Measurements from ENCODE around the gene SKI. TPM values are rescaled to one million over a fixed set of nuclear protein-coding genes. Genes with fewer than 3 reads are reported as not detected.

The SKI gene
- total and polyA plus RNA-seq, 2 donors (not counting 1 experiment from before 2014, with no cell fraction given): 14.9 to 74.9 TPM

DNA sequence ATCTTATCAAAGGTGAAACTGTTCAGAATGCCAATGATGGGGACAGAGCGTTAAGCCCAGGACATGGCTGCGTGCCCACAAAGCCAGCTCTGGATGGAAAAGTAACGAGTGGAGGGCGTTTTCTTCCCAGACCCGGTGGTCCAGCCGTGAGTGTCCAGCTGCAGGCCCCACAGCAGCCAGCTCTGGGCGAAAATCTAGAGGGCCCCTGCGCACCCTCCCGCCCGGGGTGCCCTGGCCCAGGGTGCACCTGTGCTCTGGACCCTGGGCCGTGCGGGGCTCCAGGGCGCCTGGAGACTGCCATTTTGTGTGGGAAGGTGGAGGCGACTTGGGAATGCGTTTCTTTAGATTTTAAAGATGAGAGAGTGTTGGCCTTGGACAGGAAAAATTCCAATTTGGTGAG is 58.8 kb downstream of the SKI start:
- H3K27me3 Mint-ChIP-seq: no peaks in the 10 kb centered on the region
- Histone ChIP-seq H3K9ac (ENCODE audit: low read length) (no peak overlapping the region), H3K27ac (ENCODE audit: low read length in 2 of 2) (no peak overlapping the region), H3K9me3 (ENCODE audit: control extremely low read depth in 1 of 3, control insufficient read depth in 2 of 3, insufficient read depth in 1 of 3, low read length in 2 of 3) (no peaks in the 10 kb centered on the region), H2AFZ (ENCODE audit: insufficient read depth, low read depth, low read length, poor library complexity, severe bottlenecking) (no peak overlapping the region), H3K4me1 (ENCODE audit: control insufficient read depth in 2 of 2, insufficient read depth in 2 of 2, low read length in 2 of 2) (peaks cover 37 to 42% of the 10 kb centered on the region in 2 donors), H3K4me2 (replicated peaks; ENCODE audit: low read depth, low read length, poor library complexity, severe bottlenecking) (no peak overlapping the region), H4K20me1 (ENCODE audit: control insufficient read depth, insufficient read depth, low read length, poor library complexity, severe bottlenecking) (peaks cover 95% of the 10 kb centered on the region), H3K79me2 (ENCODE audit: control insufficient read depth, insufficient read depth, low read length) (peaks cover 94% of the 10 kb centered on the region), H3K4me3 (ENCODE audit: control extremely low read depth in 1 of 5, extremely low read depth in 1 of 5, insufficient read depth in 1 of 5, low read depth in 2 of 5, low read length in 4 of 5) (no peak overlapping the region), H3K36me3 (replicated peaks in 1 of 2; ENCODE audit: control extremely low read depth in 1 of 2, control insufficient read depth in 1 of 2, extremely low read depth in 1 of 2, insufficient read depth in 2 of 2, low read length in 1 of 2) (peaks cover 0 to 7% of the 10 kb centered on the region in 2 experiments), H3K27me3 (replicated peaks in 1 of 4; ENCODE audit: control extremely low read depth in 1 of 4, control insufficient read depth in 3 of 4, insufficient read depth in 4 of 4, low read length in 3 of 4) (no peaks in the 10 kb centered on the region)
- CTCF ChIA-PET: no interaction called here
- H3K9me3 Mint-ChIP-seq (ENCODE audit: insufficient read depth): no peaks in the 10 kb centered on the region
- DNase-seq (no peak), ATAC-seq (ENCODE audit: low read depth) (no peak)
- WGBS (ENCODE audit: insufficient coverage): 96% methylated on average over 15 of the region's 15 CpGs
- H3K27ac Mint-ChIP-seq: no peak overlapping the region
- peaks cover 42% of the 10 kb centered on the region for H3K4me1 Mint-ChIP-seq
- TF ChIP-seq, protein P1, sequence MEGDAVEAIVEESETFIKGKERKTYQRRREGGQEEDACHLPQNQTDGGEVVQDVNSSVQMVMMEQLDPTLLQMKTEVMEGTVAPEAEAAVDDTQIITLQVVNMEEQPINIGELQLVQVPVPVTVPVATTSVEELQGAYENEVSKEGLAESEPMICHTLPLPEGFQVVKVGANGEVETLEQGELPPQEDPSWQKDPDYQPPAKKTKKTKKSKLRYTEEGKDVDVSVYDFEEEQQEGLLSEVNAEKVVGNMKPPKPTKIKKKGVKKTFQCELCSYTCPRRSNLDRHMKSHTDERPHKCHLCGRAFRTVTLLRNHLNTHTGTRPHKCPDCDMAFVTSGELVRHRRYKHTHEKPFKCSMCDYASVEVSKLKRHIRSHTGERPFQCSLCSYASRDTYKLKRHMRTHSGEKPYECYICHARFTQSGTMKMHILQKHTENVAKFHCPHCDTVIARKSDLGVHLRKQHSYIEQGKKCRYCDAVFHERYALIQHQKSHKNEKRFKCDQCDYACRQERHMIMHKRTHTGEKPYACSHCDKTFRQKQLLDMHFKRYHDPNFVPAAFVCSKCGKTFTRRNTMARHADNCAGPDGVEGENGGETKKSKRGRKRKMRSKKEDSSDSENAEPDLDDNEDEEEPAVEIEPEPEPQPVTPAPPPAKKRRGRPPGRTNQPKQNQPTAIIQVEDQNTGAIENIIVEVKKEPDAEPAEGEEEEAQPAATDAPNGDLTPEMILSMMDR (IDR thresholded peaks at IDR 0.05): no peak
- no peak for TF ChIP-seq EZH2 (IDR thresholded peaks at IDR 0.05; ENCODE audit: borderline replicate concordance, insufficient read depth, low read depth, low read length, poor library complexity, severe bottlenecking)
- H3K4me3 Mint-ChIP-seq: no peak overlapping the region
- intact Hi-C loops (cut with micrococcal nuclease): no loop called here
- POLR2A ChIA-PET: no interaction called here

DNA sequence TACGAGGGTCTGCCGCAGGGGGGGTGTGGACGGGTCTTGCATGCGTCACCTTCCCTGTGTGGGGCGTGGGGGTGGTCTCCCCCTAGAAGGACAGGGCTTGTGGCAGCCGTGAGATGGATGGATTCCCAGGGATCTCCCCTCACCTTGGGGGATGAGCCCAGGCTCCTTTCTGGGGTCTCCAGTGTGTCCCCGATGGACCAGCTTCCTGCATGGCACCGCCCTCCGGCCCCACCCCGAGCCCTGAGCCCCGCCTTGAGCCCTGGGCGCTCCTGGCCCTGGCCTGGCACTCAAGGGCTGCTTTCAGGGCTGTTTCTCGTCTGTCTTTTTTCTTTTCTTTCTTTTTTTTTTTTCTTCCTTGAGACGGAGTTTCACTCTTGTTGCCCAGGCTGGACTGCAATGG is 59.5 kb downstream of the SKI start:
- ChIA-PET CTCF (no interaction called here), POLR2A (no interaction called here)
- peaks cover 40 to 49% of the 10 kb centered on the region in 2 donors for H3K4me1 ChIP-seq (ENCODE audit: control insufficient read depth in 2 of 2, insufficient read depth in 2 of 2, low read length in 2 of 2)
- no peak for TF ChIP-seq EZH2 (IDR thresholded peaks at IDR 0.05; ENCODE audit: borderline replicate concordance, insufficient read depth, low read depth, low read length, poor library complexity, severe bottlenecking)
- TF ChIP-seq, protein P1 (IDR thresholded peaks at IDR 0.05): no peak
- no peak overlapping the region for H3K4me3 ChIP-seq (ENCODE audit: control extremely low read depth in 1 of 5, extremely low read depth in 1 of 5, insufficient read depth in 1 of 5, low read depth in 2 of 5, low read length in 4 of 5)
- H3K79me2 ChIP-seq (ENCODE audit: control insufficient read depth, insufficient read depth, low read length): peaks cover 98% of the 10 kb centered on the region
- H4K20me1 ChIP-seq (ENCODE audit: control insufficient read depth, insufficient read depth, low read length, poor library complexity, severe bottlenecking): peaks cover 97% of the 10 kb centered on the region
- no peaks in the 10 kb centered on the region for H3K9me3 ChIP-seq (ENCODE audit: control extremely low read depth in 1 of 3, control insufficient read depth in 2 of 3, insufficient read depth in 1 of 3, low read length in 2 of 3)
- no peaks in the 10 kb centered on the region for H3K27me3 Mint-ChIP-seq
- no peak overlapping the region for H3K27ac Mint-ChIP-seq
- H3K4me3 Mint-ChIP-seq: no peak overlapping the region
- ATAC-seq (ENCODE audit: low read depth) (no peak), DNase-seq (no peak)
- H3K9me3 Mint-ChIP-seq (ENCODE audit: insufficient read depth): no peaks in the 10 kb centered on the region
- 94% methylated on average over 14 of the region's 14 CpGs for WGBS (ENCODE audit: insufficient coverage)
- H3K36me3 ChIP-seq (replicated peaks in 1 of 2; ENCODE audit: control extremely low read depth in 1 of 2, control insufficient read depth in 1 of 2, extremely low read depth in 1 of 2, insufficient read depth in 2 of 2, low read length in 1 of 2): peaks cover 0 to 4% of the 10 kb centered on the region in 2 experiments
- intact Hi-C loops (cut with micrococcal nuclease): no loop called here
- peaks cover 49% of the 10 kb centered on the region for H3K4me1 Mint-ChIP-seq
- H3K27me3 ChIP-seq (replicated peaks in 1 of 4; ENCODE audit: control extremely low read depth in 1 of 4, control insufficient read depth in 3 of 4, insufficient read depth in 4 of 4, low read length in 3 of 4): no peaks in the 10 kb centered on the region
- H3K9ac ChIP-seq (ENCODE audit: low read length): no peak overlapping the region
- H2AFZ ChIP-seq (ENCODE audit: insufficient read depth, low read depth, low read length, poor library complexity, severe bottlenecking): no peak overlapping the region
- no peak overlapping the region for H3K4me2 ChIP-seq (replicated peaks; ENCODE audit: low read depth, low read length, poor library complexity, severe bottlenecking)
- no peak overlapping the region for H3K27ac ChIP-seq (ENCODE audit: low read length in 2 of 2)

Measured in B cell (primary cell).